Lower lobe of right lung (tissue), 2 donors: ENCODE measurements around the gene PCBP3. TPM values are rescaled to one million over a fixed set of nuclear protein-coding genes. Genes with fewer than 3 reads are reported as not detected.

ENCODE experiments used
- ATAC-seq, 2 donors: fragments of 200-7000 bp; cut with Tn5 transposase; one replicate each; pipeline ENCODE4 v1.9.1; 2020 to 2022; ENCODE audit warnings: mild to moderate bottlenecking in 2 of 2, moderate library complexity in 2 of 2
- DNase-seq: peaks from one replicate; pipeline ENCODE4 v3.0.0-alpha.2; 2020
- H3K27ac ChIP-seq: fragments of 200-600 bp; one replicate; pipeline ENCODE4 v1.8.0; 2022
- H3K27me3 ChIP-seq: fragments of 200-600 bp; one replicate; pipeline ENCODE4 v1.8.0; 2022; ENCODE audit warnings: low read depth
- H3K36me3 ChIP-seq: fragments of 200-600 bp; one replicate; pipeline ENCODE4 v1.8.0; 2022; ENCODE audit warnings: mild to moderate bottlenecking
- H3K4me1 ChIP-seq: fragments of 200-600 bp; one replicate; pipeline ENCODE4 v1.8.0; 2022
- H3K4me3 ChIP-seq: fragments of 200-600 bp; one replicate; pipeline ENCODE4 v1.8.0; 2022; ENCODE audit warnings: mild to moderate bottlenecking
- H3K9me3 ChIP-seq: fragments of 200-600 bp; one replicate; pipeline ENCODE4 v1.8.0; 2022
- CTCF ChIP-seq: fragments of 200-600 bp; IDR thresholded peaks from one replicate; pipeline ENCODE4 v1.8.0; 2022; ENCODE audit warnings: antibody characterized with exemption, mild to moderate bottlenecking
- intact Hi-C: fragments of 100-400 bp; cut with DNase I; formaldehyde crosslinking; loops from one replicate; pipeline ENCODE4 v1.11.0; 2022
- total RNA-seq: library from RNA; stranded (reverse); fragmentation: NEBNext Ultra II Directional; extraction: Animal tissue kit (Norgen Biotek cat#: 25700); gene quantifications from one replicate; pipeline ENCODE4 v1.2.1, GENCODE V29; 2021
- donor health status: DM: no; HTN: yes; CAD: no; lungs with severe emphysema.

The PCBP3 gene
- total RNA-seq, 1 donor from 2014 or later, result 4.5 TPM

- no peak for DNase-seq
- Histone ChIP-seq H3K4me1 (no peaks in the 10 kb centered on the region), H3K4me3 (no peak overlapping the region), H3K27ac (no peak overlapping the region), H3K9me3 (no peaks in the 10 kb centered on the region), H3K27me3 (peaks cover 3% of the 10 kb centered on the region), H3K36me3 (no peaks in the 10 kb centered on the region)
- ATAC-seq, result no peak
- TF ChIP-seq CTCF, result no peak
- intact Hi-C loops, result no loop called here
These were observed 173.3 kb downstream of the PCBP3 start for GRCh38 chr21:45816794-45817193.

GRCh38 chr21:45817345-45817744, 173.8 kb downstream of the PCBP3 start:
- intact Hi-C loops, result no loop called here
- Histone ChIP-seq H3K9me3 (no peaks in the 10 kb centered on the region), H3K4me1 (no peaks in the 10 kb centered on the region), H3K27me3 (peaks cover 3% of the 10 kb centered on the region), H3K36me3 (no peaks in the 10 kb centered on the region), H3K27ac (no peak overlapping the region), H3K4me3 (no peak overlapping the region)
- TF ChIP-seq CTCF, result no peak
- ATAC-seq (no peak), DNase-seq (no peak)

- DNase-seq, result no peak
- TF ChIP-seq CTCF, result no peak
- no peak for ATAC-seq
These were observed 174.9 kb downstream of the PCBP3 start for GRCh38 chr21:45818276-45818903.

GRCh38 chr21:45818904-45819285, 175.4 kb downstream of the PCBP3 start:
- peak in 1 of 2 donors; percentile 42 for ATAC-seq
- DNase-seq, result no peak

More at GRCh38 chr21:45818276-45818903, 174.9 kb downstream of the PCBP3 start:
- peaks cover 3% of the 10 kb centered on the region for H3K27me3 ChIP-seq
- no peaks in the 10 kb centered on the region for H3K9me3 ChIP-seq
- intact Hi-C loops, result no loop called here
- no peaks in the 10 kb centered on the region for H3K36me3 ChIP-seq
- no peak overlapping the region for H3K4me3 ChIP-seq
- no peaks in the 10 kb centered on the region for H3K4me1 ChIP-seq
- no peak overlapping the region for H3K27ac ChIP-seq

GRCh38 chr21:45819478-45820170, 176.1 kb downstream of the PCBP3 start:
- no peak for ATAC-seq
- intact Hi-C loops, result no loop called here

More at GRCh38 chr21:45818904-45819285, 175.4 kb downstream of the PCBP3 start:
- H3K27ac ChIP-seq, result no peak overlapping the region
- no peaks in the 10 kb centered on the region for H3K4me1 ChIP-seq
- no peak overlapping the region for H3K4me3 ChIP-seq
- H3K27me3 ChIP-seq, result peaks cover 3% of the 10 kb centered on the region
- intact Hi-C loops, result no loop called here
- no peaks in the 10 kb centered on the region for H3K9me3 ChIP-seq
- no peaks in the 10 kb centered on the region for H3K36me3 ChIP-seq
- no peak for TF ChIP-seq CTCF

More at GRCh38 chr21:45819478-45820170, 176.1 kb downstream of the PCBP3 start:
- Histone ChIP-seq H3K36me3 (no peaks in the 10 kb centered on the region), H3K4me1 (no peaks in the 10 kb centered on the region), H3K9me3 (no peaks in the 10 kb centered on the region), H3K27me3 (peaks cover 3% of the 10 kb centered on the region), H3K4me3 (no peak overlapping the region), H3K27ac (no peak overlapping the region)
- no peak for DNase-seq
- TF ChIP-seq CTCF, result no peak
